ENCODE results near the gene RTN4. TPM values are rescaled to one million over a fixed set of nuclear protein-coding genes. Genes with fewer than 3 reads are reported as not detected.

RTN4 gene
- total RNA-seq, 1 experiment from 2014 or later: 200 TPM

DNA sequence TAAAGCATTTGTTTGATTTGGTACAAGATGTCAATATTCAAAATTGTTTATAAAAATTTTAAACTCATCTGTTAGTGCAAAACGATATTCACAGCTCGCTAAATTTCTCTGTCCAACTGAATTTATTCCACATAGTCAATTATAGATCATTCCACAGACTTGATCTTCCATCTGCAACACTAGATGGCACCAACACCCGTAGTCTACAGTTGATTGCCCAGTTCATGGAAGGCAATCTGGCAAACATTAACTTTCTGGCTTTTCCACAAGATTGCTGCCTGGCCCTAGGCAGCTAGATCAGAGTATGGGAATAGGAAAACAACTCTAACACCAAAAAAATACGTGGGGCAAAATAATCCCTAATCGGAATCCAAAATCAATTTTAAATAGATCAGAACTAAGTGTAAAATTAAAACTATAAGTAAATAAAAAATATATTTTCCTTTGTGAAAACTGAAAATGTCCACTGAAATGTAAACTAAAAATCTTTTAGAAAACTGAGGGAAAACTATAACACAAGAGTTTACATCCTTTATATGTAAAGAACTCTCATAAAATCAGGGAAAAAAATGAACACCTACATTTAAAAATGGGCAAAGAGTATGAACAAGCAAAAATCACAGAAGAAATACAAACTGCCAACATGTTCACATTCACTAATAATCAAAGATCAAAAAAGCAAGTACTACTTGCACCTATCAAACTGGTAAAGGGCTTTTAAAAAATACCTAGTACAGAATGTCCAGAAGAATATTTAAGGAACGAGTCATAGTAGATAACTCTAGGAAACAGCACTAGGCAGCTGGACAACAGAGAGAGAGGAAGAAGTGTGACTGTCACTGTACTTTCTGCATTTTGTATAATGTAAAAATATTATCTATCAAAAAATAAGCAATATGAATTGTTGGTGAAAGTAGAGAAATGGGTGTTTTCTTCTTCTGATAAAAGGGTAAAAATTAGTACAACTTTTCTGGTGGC lies 35.0 kb downstream of the RTN4 start:
- H2BK5ac ChIP-seq (ENCODE audit: insufficient read length, low read length): no peak overlapping the region

More for the DNA sequence above, 35.0 kb downstream of the RTN4 start:
- peak overlapping the region in 1 of 3 experiments; percentile 46; a peak in 2 of 7 replicates for H3K27ac Mint-ChIP-seq
- peaks cover 51 to 66% of the 10 kb centered on the region in 2 experiments for H3K4me1 Mint-ChIP-seq
- peaks cover 2% of the 10 kb centered on the region for H3K79me1 ChIP-seq (ENCODE audit: insufficient read depth, low read depth, low read length, poor library complexity, severe bottlenecking)
- H3K23ac ChIP-seq (ENCODE audit: insufficient read length, low read depth, low read length): no peak overlapping the region
- H4K8ac ChIP-seq (replicated peaks; ENCODE audit: insufficient read length, low read depth, low read length): no peak overlapping the region
- H4K91ac ChIP-seq (ENCODE audit: insufficient read length, low read depth, low read length): no peak overlapping the region
- no peaks in the 10 kb centered on the region for H3K27me3 Mint-ChIP-seq (ENCODE audit: low read depth)
- H2BK120ac ChIP-seq (ENCODE audit: low read depth, low read length, poor library complexity, severe bottlenecking): no peak overlapping the region
- H3K79me2 ChIP-seq (ENCODE audit: insufficient read depth, low read length): peaks cover 39% of the 10 kb centered on the region; the same call in 1 of the 2 replicates
- no peak overlapping the region for H3K27ac ChIP-seq (ENCODE audit: insufficient read length, low read depth, low read length)
- WGBS (ENCODE audit: extremely low coverage, insufficient read length, low lambda C conversion rate): no CpG with 5 or more reads among the region's 6 CpGs
- H2BK20ac ChIP-seq (ENCODE audit: low read depth, low read length, poor library complexity, severe bottlenecking): no peak overlapping the region
- no peak overlapping the region for H2AFZ ChIP-seq (ENCODE audit: low read length)
- no peaks in the 10 kb centered on the region for H3K9me3 ChIP-seq (ENCODE audit: control insufficient read depth, low read depth, low read length)
- no peak overlapping the region for H3K4ac ChIP-seq (ENCODE audit: low read depth, low read length)
- no peaks in the 10 kb centered on the region for H3K9me3 Mint-ChIP-seq
- no peak overlapping the region for H2AK5ac ChIP-seq (ENCODE audit: insufficient read length, low read length)
- H3K4me2 ChIP-seq (ENCODE audit: insufficient read depth, insufficient read length, low read length): no peak overlapping the region
- peak; percentile 70 for TF ChIP-seq CTCF (conservative IDR thresholded peaks at IDR 0.05)
- H3K36me3 Mint-ChIP-seq (ENCODE audit: insufficient read depth in 1 of 3, low read depth in 3 of 3): peaks cover 0 to 11% (median 7%) of the 10 kb centered on the region in 3 experiments; a peak in 5 of 7 replicates
- no peak overlapping the region for H3K4me3 Mint-ChIP-seq
- no peak overlapping the region for H3K18ac ChIP-seq (ENCODE audit: insufficient read length, low read depth, low read length)
- H4K5ac ChIP-seq (ENCODE audit: insufficient read length, low read depth, low read length): no peak overlapping the region
- no peak overlapping the region for H3K14ac ChIP-seq (ENCODE audit: insufficient read depth, low read length)
- no peak for DNase-seq
- H3K9ac ChIP-seq (ENCODE audit: extremely low read depth, insufficient read length, low read length): no peak overlapping the region
- no peaks in the 10 kb centered on the region for H3K23me2 ChIP-seq (ENCODE audit: insufficient read length, low read depth, low read length, poor library complexity, severe bottlenecking)
- H3K27me3 ChIP-seq (ENCODE audit: insufficient read depth, low read length): no peaks in the 10 kb centered on the region
- H4K20me1 ChIP-seq (ENCODE audit: control insufficient read depth, insufficient read depth, insufficient read length): no peaks in the 10 kb centered on the region
- H2BK15ac ChIP-seq (ENCODE audit: low read depth, low read length): no peak overlapping the region
- peaks cover 5% of the 10 kb centered on the region; the same call in 1 of the 2 replicates for H3K4me1 ChIP-seq (ENCODE audit: insufficient read depth, low read length)
- no peak overlapping the region for H2BK12ac ChIP-seq (ENCODE audit: insufficient read length, low read depth, low read length)
- no peak overlapping the region for H3K56ac ChIP-seq (ENCODE audit: insufficient read length, low read depth, low read length)
- no peak overlapping the region for H3T11ph ChIP-seq (ENCODE audit: low read length)

Data from H9 (cell line).